Inferior parietal cortex (tissue), 1 donor: Measurements from ENCODE around the gene SYT2.
A peak's percentile ranks its signal among the peaks of the same experiment; 100 is the strongest.

Experiments
- DNase-seq: peaks from one replicate; pipeline ENCODE4 v3.0.0-alpha.2; 2016; ENCODE audit errors: extremely low spot score

The SYT2 gene

GRCh38 chr1:202679406-202680177 lies 30.7 kb downstream of the SYT2 start:
- no peak for DNase-seq

GRCh38 chr1:202677433-202677832 lies 32.8 kb downstream of the SYT2 start:
- DNase-seq = no peak

DNA sequence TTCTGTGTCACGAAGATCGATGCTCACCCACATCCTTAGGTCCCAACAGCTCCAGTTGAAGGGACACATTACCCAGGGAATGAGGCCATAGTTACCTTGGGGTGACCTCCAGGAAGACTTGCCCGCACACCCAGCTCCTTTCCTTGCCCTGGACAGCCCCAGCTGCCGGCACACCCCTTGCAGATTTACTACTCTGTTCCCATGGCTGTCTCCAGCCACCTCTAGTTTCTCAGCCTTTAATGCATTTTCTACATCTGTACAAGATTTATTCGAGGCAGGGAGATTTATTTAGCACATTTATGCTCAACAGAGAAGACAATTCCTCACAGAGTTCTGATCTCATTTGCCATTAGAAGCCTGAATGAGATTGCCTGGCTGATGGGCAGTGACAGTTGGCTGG lies 36.7 kb downstream of the SYT2 start:
- DNase-seq = no peak

DNA sequence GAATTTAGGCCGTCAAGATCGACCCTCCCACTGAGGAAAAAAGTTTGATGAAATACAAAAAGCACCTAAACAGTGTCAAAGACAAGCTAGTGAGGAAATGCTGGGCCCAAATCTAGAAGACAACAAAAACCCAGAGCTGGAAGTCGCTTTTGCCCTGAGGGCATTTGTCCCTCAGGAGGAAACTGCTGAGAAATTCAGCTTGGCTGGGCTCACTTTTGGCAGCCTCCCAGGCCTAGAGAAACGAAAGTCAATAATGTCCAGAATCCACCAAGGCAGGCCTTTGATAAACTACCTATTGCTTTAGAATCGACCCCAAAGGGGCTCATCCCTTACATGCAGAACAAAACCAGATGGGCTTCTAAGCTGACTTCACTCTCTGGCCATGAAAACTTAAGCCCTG lies 38.9 kb downstream of the SYT2 start:
- DNase-seq = no peak

DNA sequence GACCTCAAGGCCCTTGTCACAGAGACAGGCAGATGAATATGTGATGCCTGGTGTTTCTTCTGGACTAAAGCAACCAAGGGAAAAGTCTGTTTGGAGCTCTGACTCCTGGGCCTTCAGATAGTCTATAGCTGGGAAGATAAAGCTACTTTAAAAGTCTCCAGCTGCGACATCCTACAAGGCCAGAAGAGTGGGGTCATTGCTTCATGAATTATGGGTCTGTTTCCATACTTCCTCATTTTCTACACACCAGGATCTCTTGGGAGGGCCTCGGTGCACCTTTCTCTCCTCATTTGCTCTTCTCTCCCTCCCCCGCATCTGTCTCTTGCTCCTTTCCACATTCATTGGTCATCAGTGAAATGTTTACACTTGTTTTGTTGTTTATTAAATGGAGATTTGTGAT lies 44.8 kb downstream of the SYT2 start:
- DNase-seq = no peak

DNA sequence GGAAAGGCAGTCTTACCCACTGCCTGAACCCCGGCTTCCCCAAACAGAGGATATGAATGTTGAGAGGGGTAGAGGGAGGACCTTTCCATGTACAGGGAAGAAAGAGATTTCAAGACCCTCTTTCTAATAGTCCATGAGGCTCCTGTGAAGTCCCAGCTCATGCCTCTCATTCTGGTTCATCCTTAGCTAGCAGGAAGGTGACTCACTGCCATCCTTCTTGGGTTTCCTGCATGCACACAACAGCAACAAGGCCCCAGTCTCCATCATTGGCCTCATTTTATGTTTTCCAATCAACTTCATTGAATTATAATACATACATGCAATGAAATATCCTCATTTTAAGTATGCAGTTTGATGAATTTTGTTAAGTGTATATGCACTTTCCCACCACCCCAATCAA lies 46.2 kb downstream of the SYT2 start:
- no peak for DNase-seq

- no peak for DNase-seq
These were observed 47.1 kb downstream of the SYT2 start for GRCh38 chr1:202663131-202663530.

DNA sequence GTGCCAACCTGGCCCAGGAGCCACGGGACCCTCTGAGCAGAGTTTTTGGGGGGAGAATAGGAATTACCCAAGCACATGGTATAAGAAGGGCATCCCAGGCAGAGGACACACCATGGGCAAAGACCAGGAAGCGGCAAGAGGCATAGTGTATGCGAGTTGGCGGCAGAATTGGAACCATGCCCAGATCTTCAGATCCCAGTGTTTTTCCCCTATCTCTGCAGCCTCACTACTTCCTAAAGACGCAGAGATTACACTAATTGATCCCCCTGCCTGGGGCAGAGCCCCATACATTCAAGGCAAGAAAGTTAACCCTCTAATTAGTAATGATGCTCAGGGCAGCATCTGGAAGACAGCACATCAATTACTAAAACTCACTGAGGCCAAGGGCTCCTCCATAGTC lies 48.2 kb downstream of the SYT2 start:
- peak; percentile 34 for DNase-seq

- no peak for DNase-seq
These were observed 49.0 kb downstream of the SYT2 start for GRCh38 chr1:202661136-202661845.

- DNase-seq = no peak
These were observed 50.3 kb downstream of the SYT2 start for GRCh38 chr1:202659974-202660373.

- DNase-seq = no peak
These were observed 50.7 kb downstream of the SYT2 start for GRCh38 chr1:202659541-202659940.

DNA sequence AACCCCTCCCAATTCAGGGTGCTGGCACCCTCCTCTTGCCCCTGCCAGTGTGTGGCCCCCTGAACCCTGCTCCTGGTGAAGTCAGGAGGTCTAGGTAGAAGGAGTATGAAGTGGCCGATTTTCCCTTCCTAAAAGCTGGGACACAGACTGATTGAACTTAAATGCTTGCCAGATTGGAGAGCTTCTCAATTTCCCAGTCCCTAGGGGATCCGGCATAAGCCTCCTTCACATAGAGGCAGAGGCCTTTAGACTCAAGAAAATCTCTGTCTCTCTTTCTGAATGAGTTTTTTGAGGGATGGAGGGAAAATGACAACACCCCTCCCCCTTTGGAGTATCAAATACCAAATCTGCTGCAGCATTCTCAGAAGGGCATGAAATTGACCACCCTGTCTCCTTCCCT lies 51.5 kb downstream of the SYT2 start:
- no peak for DNase-seq

- DNase-seq = no peak
These were observed 51.9 kb downstream of the SYT2 start for GRCh38 chr1:202658251-202658759.

DNA sequence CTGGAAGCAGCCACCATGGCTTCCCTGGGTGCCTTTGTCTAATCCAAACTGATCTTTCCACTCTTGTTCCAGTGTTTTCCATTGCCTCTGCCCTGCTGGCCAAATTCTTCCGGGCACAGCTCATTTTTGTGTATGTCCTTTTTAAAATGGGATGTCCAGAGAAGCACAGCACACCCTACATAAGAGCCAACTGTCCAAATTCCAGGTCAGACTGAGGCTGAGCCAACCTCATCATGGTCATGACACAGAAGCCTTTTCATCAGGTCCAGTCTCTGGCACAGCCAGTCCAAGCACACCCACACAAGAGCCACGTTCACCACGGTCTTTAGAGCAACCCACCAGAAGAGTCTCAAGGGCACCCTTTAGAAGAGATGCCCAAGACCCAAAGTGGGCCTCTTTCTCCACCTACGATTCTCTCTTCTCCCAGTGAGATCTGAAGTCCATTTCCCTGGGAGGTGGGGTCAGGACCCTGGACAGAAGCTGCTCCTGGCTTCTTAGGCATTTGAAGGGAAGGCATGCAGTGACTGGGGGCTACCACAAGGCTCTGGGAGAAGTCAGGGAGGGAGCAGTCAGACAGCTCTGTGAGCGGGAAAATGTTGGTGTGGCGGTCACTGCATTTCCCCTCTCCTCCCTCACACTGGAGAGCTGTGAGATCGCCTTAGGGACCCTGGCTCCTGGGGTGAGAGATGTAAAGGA lies 53.2 kb downstream of the SYT2 start:
- DNase-seq = no peak

- DNase-seq = no peak
These were observed 54.2 kb downstream of the SYT2 start for GRCh38 chr1:202656057-202656456.

DNA sequence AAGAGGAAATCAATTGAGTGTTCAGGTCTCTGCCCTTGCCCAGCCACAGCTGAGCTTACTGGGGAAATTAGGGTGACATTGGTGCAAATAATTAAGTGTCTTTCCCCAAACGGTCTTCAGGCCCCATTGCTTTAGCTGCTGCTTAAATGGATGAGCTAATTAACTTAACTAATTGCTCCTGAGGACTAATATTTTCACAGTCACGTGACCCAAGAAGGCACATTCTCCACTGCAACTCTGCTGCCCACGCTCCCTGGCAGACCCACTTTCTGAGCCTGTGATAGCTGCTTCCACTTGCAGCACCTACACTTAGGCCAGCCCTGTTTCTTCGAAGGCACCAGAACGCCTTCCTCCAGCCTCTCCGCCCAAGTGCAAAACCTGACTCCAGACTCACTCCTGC lies 56.2 kb downstream of the SYT2 start:
- DNase-seq = no peak

GRCh38 chr1:202649553-202650392 lies 60.5 kb downstream of the SYT2 start:
- no peak for DNase-seq

DNA sequence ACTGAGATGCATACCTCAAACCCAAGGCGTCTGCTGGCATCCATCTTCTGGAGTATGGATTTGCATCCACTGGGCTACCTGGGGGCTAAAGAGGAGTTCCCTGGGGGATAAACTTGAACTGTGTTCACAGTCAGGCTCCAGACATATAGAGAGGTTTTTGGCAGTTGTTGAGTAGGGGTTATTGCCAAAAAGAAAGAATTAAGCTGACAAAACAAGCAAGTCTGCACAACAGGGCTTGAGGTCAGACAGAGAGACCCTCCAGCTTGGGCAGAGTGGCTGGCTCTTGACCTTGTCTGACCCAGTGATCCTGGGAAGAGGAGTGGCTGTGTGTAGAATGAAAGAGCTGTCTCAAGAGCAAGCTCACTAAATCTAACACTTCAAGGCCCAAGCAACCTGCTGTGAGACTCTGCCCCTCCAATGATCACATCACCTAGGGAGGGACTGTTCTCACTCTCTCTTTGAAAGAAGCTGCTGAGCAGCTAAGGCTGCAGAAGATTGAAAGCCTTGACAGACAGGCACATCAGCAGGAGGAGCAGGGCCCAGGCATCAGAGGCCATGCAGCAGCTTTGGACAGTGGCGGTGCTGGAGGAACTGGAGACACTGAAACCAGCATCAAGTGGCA lies 61.5 kb downstream of the SYT2 start:
- no peak for DNase-seq

DNA sequence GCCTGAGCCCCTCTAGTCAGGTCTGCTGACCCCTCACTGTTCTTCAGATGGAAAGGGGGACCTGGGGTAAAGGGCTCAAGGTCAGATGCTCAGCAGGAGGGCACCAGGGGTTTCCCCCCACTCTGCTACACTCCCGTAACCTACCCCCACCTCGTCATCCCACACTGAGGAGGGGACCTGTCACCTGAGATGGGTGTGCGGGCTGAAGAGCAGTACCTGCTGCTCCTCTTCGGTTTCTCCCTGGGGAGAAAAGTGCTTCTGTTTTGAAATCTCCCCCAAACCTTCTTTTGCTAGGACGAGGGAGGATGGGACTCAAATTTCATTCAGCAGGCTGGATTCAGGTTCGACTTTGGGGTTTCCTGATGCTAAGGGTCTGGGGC lies 65.2 kb downstream of the SYT2 start:
- DNase-seq = no peak

GRCh38 chr1:202644219-202645096 lies 65.8 kb downstream of the SYT2 start:
- no peak for DNase-seq
